ENCODE results near the gene GPC5.
"Not testable (repeated sequence)": the region's sequence is repeated elsewhere in the genome, so short reads cannot be mapped to it uniquely, and the experiment has no call there.

Gene GPC5

DNA sequence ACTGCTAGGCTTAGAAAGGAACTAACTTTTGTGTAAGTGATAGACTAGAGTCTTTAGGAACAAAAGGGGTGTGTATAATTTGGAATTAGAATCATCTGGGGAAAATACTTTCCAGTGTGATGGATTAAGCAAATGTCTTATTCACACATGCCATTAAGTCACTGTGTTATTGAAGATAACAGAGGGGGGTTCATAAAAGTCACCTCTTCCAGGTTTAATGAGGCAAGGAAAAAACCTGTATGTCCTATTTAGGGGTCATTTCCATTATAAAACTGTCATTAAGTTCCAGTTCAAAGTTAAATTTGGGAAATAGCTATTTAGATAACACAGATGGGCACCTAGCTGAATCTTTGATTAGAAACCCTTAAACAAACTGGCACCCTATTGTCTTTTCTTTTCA, 1323.2 kb downstream of the GPC5 start:
- DNase-seq, result no peak

GRCh38 chr13:92727118-92727517, 1328.7 kb downstream of the GPC5 start:
- DNase-seq, result no peak

- DNase-seq, result no peak
Measured at GRCh38 chr13:92734068-92734467, 1335.6 kb downstream of the GPC5 start.

- DNase-seq, result no peak
Measured at GRCh38 chr13:92734545-92734944, 1336.1 kb downstream of the GPC5 start.

- DNase-seq, result no peak
Measured at GRCh38 chr13:92735909-92736308, 1337.5 kb downstream of the GPC5 start.

DNA sequence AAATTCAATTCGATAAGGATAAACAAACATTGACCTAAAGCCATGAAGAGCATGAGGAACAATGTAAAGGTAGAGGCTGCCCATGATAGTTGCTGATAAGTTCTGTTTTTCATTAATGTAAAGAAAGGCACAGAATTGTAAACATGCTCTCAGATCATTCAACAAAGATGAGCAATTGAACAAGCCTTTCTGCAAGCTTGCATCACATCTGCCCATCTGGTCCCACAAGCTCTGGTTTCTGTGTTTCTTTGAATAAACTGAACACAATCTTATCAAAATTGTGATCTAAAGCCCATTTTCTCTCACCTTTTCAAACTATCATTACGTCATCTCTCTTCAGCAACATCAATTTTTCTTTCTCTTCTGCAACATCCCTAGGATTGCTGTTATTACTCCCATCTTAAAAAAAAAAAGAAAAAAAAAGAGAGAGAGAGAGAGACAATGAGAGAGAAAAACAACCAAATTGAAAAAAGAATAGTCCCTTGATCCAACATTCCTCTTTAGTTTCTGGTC, 1340.9 kb downstream of the GPC5 start:
- no peak for DNase-seq

- no peak for DNase-seq
Measured at GRCh38 chr13:92743992-92744391, 1345.6 kb downstream of the GPC5 start.

GRCh38 chr13:92745258-92745657, 1346.8 kb downstream of the GPC5 start:
- DNase-seq, result no peak

GRCh38 chr13:92752705-92753104, 1354.3 kb downstream of the GPC5 start:
- not testable (repeated sequence) for DNase-seq

DNA sequence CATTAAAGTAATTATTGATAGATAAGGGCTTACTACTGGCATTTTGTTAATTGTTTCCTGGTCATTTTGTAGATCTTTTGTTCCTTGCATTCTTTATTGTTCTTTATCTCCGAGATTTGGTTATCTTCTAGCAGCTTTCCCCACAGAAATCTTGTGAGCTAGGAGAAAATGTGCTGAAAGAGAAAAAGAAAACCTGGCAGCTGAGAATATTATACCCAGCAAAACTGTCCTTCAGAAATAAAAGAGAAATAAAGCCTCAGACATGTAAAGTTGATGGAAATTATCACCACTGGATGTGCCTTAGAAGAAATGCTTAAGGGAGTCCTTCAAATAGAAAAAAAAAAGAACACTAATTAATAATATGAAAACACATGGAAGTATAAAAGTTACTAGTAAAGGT, 1363.3 kb downstream of the GPC5 start:
- DNase-seq, result no peak

GRCh38 chr13:92767468-92767867, 1369.0 kb downstream of the GPC5 start:
- DNase-seq, result no peak

GRCh38 chr13:92768602-92769001, 1370.2 kb downstream of the GPC5 start:
- DNase-seq, result no peak

- DNase-seq, result no peak
Measured at GRCh38 chr13:92769046-92769445, 1370.6 kb downstream of the GPC5 start.

DNA sequence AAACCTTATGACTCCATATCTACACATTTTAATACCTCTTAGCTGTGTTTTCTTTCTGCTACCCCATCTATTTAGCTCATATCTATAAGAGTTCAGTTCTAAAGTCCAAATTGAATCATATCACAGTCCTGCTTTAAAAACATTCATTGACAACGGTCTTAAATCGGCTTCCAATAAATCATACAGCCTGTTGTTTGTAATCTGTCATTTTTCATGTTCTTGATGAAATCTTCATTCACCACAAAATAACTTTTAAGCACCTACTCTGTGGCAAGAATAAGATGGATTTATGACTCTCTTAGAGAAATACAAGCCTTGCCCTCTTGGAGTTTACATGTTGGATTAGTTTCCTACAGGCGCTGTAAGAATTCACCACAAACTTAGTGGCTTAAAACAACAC, 1377.2 kb downstream of the GPC5 start:
- DNase-seq, result no peak

GRCh38 chr13:92781965-92782690, 1383.7 kb downstream of the GPC5 start:
- no peak for DNase-seq

DNA sequence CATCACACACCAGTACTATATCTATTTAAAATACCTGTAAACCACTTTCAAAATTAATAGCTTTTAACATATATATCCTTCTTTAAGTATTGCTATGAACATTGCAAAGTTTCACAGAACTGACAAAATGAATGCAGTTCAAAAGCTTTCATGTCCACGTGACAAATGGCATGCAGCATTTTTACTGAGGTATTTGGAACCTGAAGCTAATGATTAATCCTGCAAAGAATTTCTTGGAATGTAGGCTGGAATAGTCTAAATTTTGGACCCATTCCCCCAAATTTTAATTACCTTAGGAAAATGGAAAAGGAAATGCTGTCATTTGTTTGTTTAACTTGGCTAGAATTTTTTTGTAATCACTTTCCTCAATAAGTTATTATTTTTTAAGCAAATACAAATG, 1404.4 kb downstream of the GPC5 start:
- DNase-seq, result no peak

DNA sequence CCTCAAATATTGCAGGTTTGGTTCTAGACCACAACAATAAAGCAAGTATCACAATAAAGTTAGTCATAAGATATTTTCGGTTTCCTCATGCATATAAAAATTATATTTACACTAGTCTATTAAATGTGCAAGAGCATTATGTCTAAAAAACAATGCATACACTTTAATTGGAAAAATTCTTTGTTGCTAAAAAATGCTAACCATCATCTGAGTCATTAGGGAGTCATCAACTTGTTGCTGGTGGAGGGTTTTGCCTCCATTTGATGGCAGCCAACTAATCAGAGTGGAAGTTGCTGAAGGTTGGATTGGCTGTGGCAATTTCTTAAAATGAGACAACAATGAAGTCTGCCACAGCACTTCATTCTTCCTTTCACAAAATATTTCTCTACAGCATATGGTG, 1405.9 kb downstream of the GPC5 start:
- no peak for DNase-seq

DNA sequence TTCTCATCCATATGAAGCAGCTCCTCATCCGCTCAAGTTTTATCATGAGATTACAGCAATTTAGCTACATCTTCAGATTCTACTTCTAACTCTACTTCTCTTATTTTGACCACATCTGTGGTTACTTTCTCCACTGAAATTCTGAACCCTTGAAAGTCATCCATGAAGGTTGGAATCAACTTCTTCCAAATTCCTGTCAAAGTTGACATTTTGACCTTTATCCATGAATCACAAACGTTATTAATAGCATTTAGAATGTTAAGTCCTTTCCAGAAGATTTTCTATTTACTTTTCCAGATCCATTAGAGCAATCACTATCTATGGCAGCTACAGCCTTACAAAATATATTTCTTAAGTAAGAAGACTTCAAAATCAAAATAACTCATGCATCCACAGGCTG, 1406.5 kb downstream of the GPC5 start:
- no peak for DNase-seq

GRCh38 chr13:92805766-92806165, 1407.3 kb downstream of the GPC5 start:
- no peak for DNase-seq

- DNase-seq, result no peak
Measured at GRCh38 chr13:92806215-92806614, 1407.8 kb downstream of the GPC5 start.

GRCh38 chr13:92807353-92807752, 1408.9 kb downstream of the GPC5 start:
- DNase-seq, result no peak

- no peak for DNase-seq
Measured at GRCh38 chr13:92807966-92808365, 1409.5 kb downstream of the GPC5 start.

DNA sequence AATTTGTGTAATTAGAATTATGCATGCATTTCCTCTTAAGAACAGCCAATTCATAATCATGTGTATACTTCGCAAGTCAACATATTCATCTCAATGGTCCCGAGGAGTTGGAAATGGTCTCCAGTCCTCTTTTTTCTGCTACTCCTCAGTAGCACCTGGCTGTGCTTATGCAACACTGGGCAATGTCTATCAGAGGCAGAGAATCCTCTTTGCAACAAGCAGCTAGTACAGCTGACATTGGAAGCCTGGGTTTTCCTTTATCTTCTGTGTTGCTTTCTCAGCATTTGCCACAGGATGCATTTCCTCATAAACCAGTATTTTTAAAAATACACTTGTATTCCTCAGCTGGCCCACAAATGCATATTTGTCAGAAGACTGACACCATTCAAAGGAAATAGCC, 1422.9 kb downstream of the GPC5 start:
- peak; percentile 23 for DNase-seq

GRCh38 chr13:92823059-92823458, 1424.6 kb downstream of the GPC5 start:
- peak; percentile 54 for DNase-seq

GRCh38 chr13:92825938-92826596, 1427.6 kb downstream of the GPC5 start:
- DNase-seq, result no peak

Measured in NCI-H1092 (cell line).